Neural cell (in vitro differentiated cells): ENCODE measurements around the gene DCAF8.

Experiments
- EP300 ChIP-seq: fragments of 450-650 bp; conservative IDR thresholded peaks from 2 replicates; pipeline ENCODE4 v1.6.1; 2014; ENCODE audit warnings: antibody characterized with exemption, mild to moderate bottlenecking, moderate library complexity; ENCODE audit not compliant: poor library complexity, severe bottlenecking
- EZH2 ChIP-seq: fragments of 200-600, 300-800 bp; shearing (Covaris generic), sonication (generic); IDR thresholded peaks from 2 replicates; pipeline ENCODE4 v1.6.1; 2014; ENCODE audit warnings: antibody characterized with exemption, low read length, borderline replicate concordance, mild to moderate bottlenecking; ENCODE audit not compliant: insufficient read depth, poor library complexity, severe bottlenecking
- MXI1 ChIP-seq: fragments of 450-650 bp; conservative IDR thresholded peaks from 2 replicates; pipeline ENCODE4 v1.6.1; 2014; ENCODE audit warnings: antibody characterized with exemption, mild to moderate bottlenecking; ENCODE audit not compliant: poor library complexity, severe bottlenecking
- POLR2AphosphoS5 ChIP-seq: IDR thresholded peaks from 2 replicates; pipeline ENCODE4 v1.6.1; 2012
- RAD21 ChIP-seq: fragments of 450-650 bp; conservative IDR thresholded peaks from 2 replicates; pipeline ENCODE4 v1.6.1; 2014; ENCODE audit warnings: antibody characterized with exemption, mild to moderate bottlenecking, moderate library complexity
- TF ChIP-seq, protein P1 (sequence below): fragments of 450-650 bp; IDR thresholded peaks from 2 replicates; pipeline ENCODE4 v1.5.1; 2014; ENCODE audit warnings: antibody characterized with exemption, mild to moderate bottlenecking, moderate library complexity; ENCODE audit not compliant: poor library complexity, severe bottlenecking
- TF ChIP-seq, protein P2 (sequence below): IDR thresholded peaks from 2 replicates; pipeline ENCODE4 v1.6.1; 2012; ENCODE audit warnings: borderline replicate concordance

DNA sequence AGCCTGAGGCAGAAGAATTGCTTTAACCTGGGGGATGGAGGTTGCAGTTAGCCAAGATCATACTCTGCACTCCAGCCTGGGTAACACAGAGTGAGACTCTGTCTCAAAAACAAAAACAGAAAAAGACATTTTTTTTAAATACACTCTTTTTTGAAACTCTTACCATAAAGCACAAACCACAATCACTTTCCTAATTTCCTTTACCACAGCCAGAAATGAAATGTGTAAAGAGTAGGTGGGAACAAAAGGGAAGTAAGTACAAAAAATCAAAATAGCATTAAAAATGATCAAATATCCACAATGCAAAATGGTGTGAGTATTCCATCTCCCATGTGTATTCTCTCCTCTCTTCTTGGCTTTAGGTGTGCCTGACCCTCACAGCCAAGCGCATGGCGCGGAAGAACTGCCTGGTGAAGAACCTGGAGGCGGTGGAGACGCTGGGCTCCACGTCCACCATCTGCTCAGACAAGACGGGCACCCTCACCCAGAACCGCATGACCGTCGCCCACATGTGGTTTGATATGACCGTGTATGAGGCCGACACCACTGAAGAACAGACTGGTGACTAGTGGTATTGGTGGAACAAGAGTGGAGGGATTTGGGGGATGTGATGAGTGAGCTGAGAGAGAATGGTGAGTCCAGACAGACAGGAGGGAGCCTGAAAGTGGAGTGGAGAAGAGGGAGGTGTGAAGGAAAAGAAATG lies 96.0 kb downstream of the DCAF8 start:
- TF ChIP-seq EZH2 (no peak), POLR2AphosphoS5 (no peak), MXI1 (no peak), EP300 (no peak), RAD21 (no peak)
- TF ChIP-seq, protein P1, sequence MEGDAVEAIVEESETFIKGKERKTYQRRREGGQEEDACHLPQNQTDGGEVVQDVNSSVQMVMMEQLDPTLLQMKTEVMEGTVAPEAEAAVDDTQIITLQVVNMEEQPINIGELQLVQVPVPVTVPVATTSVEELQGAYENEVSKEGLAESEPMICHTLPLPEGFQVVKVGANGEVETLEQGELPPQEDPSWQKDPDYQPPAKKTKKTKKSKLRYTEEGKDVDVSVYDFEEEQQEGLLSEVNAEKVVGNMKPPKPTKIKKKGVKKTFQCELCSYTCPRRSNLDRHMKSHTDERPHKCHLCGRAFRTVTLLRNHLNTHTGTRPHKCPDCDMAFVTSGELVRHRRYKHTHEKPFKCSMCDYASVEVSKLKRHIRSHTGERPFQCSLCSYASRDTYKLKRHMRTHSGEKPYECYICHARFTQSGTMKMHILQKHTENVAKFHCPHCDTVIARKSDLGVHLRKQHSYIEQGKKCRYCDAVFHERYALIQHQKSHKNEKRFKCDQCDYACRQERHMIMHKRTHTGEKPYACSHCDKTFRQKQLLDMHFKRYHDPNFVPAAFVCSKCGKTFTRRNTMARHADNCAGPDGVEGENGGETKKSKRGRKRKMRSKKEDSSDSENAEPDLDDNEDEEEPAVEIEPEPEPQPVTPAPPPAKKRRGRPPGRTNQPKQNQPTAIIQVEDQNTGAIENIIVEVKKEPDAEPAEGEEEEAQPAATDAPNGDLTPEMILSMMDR = no peak
- TF ChIP-seq, protein P2, sequence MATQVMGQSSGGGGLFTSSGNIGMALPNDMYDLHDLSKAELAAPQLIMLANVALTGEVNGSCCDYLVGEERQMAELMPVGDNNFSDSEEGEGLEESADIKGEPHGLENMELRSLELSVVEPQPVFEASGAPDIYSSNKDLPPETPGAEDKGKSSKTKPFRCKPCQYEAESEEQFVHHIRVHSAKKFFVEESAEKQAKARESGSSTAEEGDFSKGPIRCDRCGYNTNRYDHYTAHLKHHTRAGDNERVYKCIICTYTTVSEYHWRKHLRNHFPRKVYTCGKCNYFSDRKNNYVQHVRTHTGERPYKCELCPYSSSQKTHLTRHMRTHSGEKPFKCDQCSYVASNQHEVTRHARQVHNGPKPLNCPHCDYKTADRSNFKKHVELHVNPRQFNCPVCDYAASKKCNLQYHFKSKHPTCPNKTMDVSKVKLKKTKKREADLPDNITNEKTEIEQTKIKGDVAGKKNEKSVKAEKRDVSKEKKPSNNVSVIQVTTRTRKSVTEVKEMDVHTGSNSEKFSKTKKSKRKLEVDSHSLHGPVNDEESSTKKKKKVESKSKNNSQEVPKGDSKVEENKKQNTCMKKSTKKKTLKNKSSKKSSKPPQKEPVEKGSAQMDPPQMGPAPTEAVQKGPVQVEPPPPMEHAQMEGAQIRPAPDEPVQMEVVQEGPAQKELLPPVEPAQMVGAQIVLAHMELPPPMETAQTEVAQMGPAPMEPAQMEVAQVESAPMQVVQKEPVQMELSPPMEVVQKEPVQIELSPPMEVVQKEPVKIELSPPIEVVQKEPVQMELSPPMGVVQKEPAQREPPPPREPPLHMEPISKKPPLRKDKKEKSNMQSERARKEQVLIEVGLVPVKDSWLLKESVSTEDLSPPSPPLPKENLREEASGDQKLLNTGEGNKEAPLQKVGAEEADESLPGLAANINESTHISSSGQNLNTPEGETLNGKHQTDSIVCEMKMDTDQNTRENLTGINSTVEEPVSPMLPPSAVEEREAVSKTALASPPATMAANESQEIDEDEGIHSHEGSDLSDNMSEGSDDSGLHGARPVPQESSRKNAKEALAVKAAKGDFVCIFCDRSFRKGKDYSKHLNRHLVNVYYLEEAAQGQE = no peak
